ENCODE data around the gene CCNL1. TPM values are rescaled to one million over a fixed set of nuclear protein-coding genes. Genes with fewer than 3 reads are reported as not detected.

The CCNL1 gene
- total and polyA plus RNA-seq, 2 of the 8 experiments (the other 6 are each of a cell fraction or from before 2014, with no cell fraction given): 64.5 to 68.6 TPM

- H3K9me3 ChIP-seq (ENCODE audit: insufficient read depth in 2 of 2, low read depth in 1 of 2, low read length in 1 of 2): no peaks in the 10 kb centered on the region
- FAIRE-seq: no peak
- no peak overlapping the region for H2BK120ac ChIP-seq (replicated peaks; ENCODE audit: low read depth, low read length)
- H2BK20ac ChIP-seq (ENCODE audit: low read length): no peak overlapping the region
- H4K8ac ChIP-seq (ENCODE audit: extremely low read depth, insufficient read depth, low read length): no peak overlapping the region; the same call in 1 of the 2 replicates
- ChIA-PET CTCF (ENCODE audit: partially characterized antibody) (interaction anchor here (0.7 to 56.4 kb wide), 6 partner anchors 13 to 46 kb away, joined by 3 to 1014 read pairs (median 4); no protein-coding TSS in a partner anchor), POLR2A (ENCODE audit: partially characterized antibody) (interaction anchor here (1.0 to 1.1 kb wide), 2 partner anchors 10 to 18 kb away, joined by 4 read pairs; no protein-coding TSS in a partner anchor)
- no peak for DNase-seq (ENCODE audit: low read depth in 1 of 2, low spot score in 2 of 2)
- H3K4me3 ChIP-seq (ENCODE audit: extremely low read depth in 1 of 4, insufficient read depth in 2 of 4, low read depth in 3 of 4, low read length in 4 of 4): no peak overlapping the region
- TF ChIP-seq SP2 (IDR thresholded peaks at IDR 0.05; ENCODE audit: low read length) (no peak), SIX5 (IDR thresholded peaks at IDR 0.05; ENCODE audit: low read depth, low read length) (no peak), EGR1 (IDR thresholded peaks at IDR 0.05; ENCODE audit: borderline replicate concordance, low read depth, low read length) (no peak), CHD1 (IDR thresholded peaks at IDR 0.05; ENCODE audit: low read depth, low read length) (no peak), HDAC2 (IDR thresholded peaks at IDR 0.05; ENCODE audit: borderline replicate concordance in 1 of 2, low read depth in 2 of 2, low read length in 2 of 2) (no peak), SIN3A (conservative IDR thresholded peaks at IDR 0.05 in 1 of 2, IDR thresholded peaks at IDR 0.05 in 1 of 2; ENCODE audit: low read depth in 1 of 2, low read length in 2 of 2) (no peak), BRCA1 (IDR thresholded peaks at IDR 0.05; ENCODE audit: low read depth, low read length) (no peak)
- H3K23me2 ChIP-seq (ENCODE audit: low read depth, low read length): no peaks in the 10 kb centered on the region
- H4K20me1 ChIP-seq (replicated peaks in 1 of 2; ENCODE audit: control insufficient read depth in 1 of 2, insufficient read depth in 2 of 2, low read length in 2 of 2): no peaks in the 10 kb centered on the region
- H3K79me2 ChIP-seq (ENCODE audit: control insufficient read depth in 1 of 2, insufficient read depth in 2 of 2, low read length in 2 of 2): no peaks in the 10 kb centered on the region
- H2AK5ac ChIP-seq (ENCODE audit: low read depth, low read length): no peak overlapping the region
- 77% methylated on average over 4 of the region's 4 CpGs; no CpG with 5 or more reads in 1 of the 2 experiments for WGBS, 2 experiments (ENCODE audit: extremely low coverage in 1 of 2, insufficient coverage in 1 of 2, insufficient read length in 1 of 2, insufficient replicate concordance in 2 of 2, low coverage in 1 of 2, low lambda C conversion rate in 2 of 2, missing lambda C conversion rate in 1 of 2)
- H2BK15ac ChIP-seq (ENCODE audit: low read length): no peak overlapping the region
- H3K27me3 ChIP-seq (replicated peaks in 1 of 4; ENCODE audit: control insufficient read depth in 3 of 4, extremely low read depth in 1 of 4, insufficient read depth in 3 of 4, low read length in 3 of 4): no peaks in the 10 kb centered on the region
- H4K5ac ChIP-seq (ENCODE audit: insufficient read length, low read depth, low read length): no peak overlapping the region
- H3K23ac ChIP-seq (ENCODE audit: insufficient read length): no peak overlapping the region
- H3K4ac ChIP-seq (replicated peaks; ENCODE audit: insufficient read length, low read depth, low read length): no peak overlapping the region
- H3K4me2 ChIP-seq (ENCODE audit: insufficient read depth in 1 of 2, low read depth in 2 of 2, low read length in 2 of 2): no peak overlapping the region
- peaks cover 0 to 9% (median 4%) of the 10 kb centered on the region in 4 experiments; a peak in 4 of 7 replicates for H3K4me1 ChIP-seq (replicated peaks in 1 of 4; ENCODE audit: control insufficient read depth in 3 of 4, insufficient read depth in 4 of 4, low read length in 3 of 4)
- no peak overlapping the region for H4K91ac ChIP-seq (replicated peaks; ENCODE audit: insufficient read length, low read length)
- H2BK12ac ChIP-seq (ENCODE audit: low read depth, low read length): no peak overlapping the region
- no peak overlapping the region for H3K56ac ChIP-seq (replicated peaks; ENCODE audit: insufficient read length, low read depth, low read length)
- H3K9ac ChIP-seq (replicated peaks in 1 of 4; ENCODE audit: extremely low read depth in 1 of 4, low read depth in 3 of 4, low read length in 3 of 4): no peak overlapping the region
- no peak overlapping the region for H3K27ac ChIP-seq (ENCODE audit: low read depth, low read length)
- H2AFZ ChIP-seq (ENCODE audit: low read length): no peak overlapping the region
- no peak overlapping the region for H2BK5ac ChIP-seq (ENCODE audit: low read depth, low read length)
- H3K36me3 ChIP-seq (ENCODE audit: control insufficient read depth in 2 of 4, insufficient read depth in 4 of 4, low read length in 3 of 4): no peaks in the 10 kb centered on the region
- H3K14ac ChIP-seq (ENCODE audit: insufficient read length): no peak overlapping the region
- no peak overlapping the region for H3K18ac ChIP-seq (ENCODE audit: extremely low read depth, low read length)
- H3K79me1 ChIP-seq (ENCODE audit: low read depth, low read length): no peaks in the 10 kb centered on the region; the same call in 1 of the 2 replicates
These were observed 55.4 kb downstream of the CCNL1 start for GRCh38 chr3:157104521-157104920.
